NCI-H510A treated with DMSO at 0.1 percent for 48 hours (cell line): ENCODE data around the gene MRPL54.
"Not testable (repeated sequence)": the region's sequence is repeated elsewhere in the genome, so short reads cannot be mapped to it uniquely, and the experiment has no call there.

Experiments used
- DNase-seq: peaks from one replicate; lab custom pipeline; 2025; lab: John Stamatoyannopoulos, UW

Gene MRPL54

DNA sequence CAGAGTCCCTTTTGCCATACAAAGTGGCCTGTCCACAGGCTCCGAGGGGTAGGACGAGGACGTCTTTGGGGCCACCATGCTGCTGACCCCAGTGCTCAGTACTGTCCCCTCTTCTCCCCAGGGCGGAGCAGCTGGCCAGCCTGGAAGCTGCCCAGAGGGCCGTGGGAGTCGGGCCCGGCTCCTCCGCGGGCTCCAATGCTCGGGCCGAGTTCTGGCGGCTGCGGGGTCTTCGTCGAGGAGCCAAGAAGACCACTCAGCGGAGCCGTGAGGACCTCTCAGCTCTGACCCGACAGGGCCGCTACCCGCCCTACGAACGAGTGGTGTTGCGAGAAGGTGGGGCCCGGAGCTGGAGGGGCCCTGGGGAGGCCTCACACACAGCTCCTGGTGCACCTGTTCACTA is 22.1 kb upstream of the MRPL54 start:
- no peak for DNase-seq

DNA sequence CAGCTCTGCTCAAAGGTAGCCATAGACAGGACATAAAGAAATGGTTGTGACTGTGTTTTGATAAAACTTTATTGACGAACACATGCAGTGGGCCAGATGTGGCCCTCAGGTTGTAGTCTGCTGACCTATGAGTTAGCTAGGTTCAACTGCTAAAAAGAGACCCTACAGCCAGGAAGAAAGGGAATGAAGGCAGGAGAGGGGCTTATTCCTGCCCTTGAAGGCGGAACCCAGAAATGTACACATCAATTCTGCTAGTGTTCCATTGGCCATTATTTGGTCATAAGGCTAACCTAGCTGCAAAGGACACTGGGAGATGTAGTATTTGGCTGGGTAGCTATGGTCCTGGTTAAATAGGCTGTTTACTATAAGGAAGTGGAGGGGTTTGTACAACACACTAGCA is 19.0 kb upstream of the MRPL54 start:
- DNase-seq = no peak

DNA sequence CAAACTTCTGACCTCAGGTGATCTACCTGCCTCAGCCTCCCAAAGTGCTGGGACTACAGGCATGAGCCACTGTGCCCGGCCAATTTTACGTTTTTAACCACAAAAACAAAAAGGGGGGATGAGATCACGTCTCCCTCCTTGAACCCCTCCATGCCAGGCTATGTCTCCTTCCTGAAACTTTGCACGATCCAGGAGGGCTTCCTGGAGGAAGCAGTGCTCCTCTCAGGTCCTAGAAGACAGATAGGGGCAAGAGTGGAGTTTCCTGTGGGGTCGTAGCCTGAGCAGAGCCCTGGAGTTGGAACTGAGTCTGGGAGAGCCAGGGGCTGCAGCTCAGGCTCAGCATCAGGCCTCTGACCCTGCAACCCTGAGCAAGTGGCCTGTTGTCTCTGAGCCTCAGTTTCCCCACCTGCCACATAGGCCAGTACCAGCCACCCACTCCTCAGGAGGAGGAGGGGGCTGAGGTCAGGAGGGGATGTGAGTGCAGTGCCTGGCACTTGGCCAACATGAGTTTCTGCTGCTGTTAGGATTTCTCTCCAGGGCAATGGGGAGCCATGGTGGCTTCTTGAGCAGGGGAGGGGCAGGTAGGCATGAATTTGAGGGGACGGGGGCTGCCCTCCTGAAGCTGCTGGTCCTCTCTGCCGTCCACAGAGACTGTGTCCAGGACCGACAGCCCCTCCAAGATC is 17.0 kb upstream of the MRPL54 start:
- no peak for DNase-seq

DNA sequence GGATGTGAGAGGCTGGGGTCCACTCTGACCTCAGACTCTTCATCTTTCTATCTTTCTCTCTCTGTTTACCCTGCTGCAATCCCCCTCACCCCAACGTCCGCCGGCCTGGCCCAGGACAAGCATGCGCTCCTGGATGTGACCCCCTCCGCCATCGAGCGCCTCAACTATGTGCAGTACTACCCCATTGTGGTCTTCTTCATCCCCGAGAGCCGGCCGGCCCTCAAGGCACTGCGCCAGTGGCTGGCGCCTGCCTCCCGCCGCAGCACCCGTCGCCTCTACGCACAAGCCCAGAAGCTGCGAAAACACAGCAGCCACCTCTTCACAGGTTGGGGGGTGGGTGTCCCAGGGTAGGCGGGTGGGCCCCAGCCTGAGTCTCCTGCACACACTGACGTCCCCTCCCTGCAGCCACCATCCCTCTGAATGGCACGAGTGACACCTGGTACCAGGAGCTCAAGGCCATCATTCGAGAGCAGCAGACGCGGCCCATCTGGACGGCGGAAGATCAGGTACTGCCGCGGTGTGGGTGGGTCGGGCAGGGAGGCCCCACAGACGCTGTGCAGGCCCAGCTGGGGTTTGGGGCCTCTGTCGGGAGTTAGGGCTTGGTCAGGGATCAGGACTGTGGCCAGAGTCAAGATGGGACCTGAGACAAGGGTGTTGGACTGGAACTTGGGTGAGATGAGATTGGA is 16.0 kb upstream of the MRPL54 start:
- DNase-seq = no peak

- DNase-seq = peak; percentile 7
Observed at GRCh38 chr19:3748965-3749364, 13.5 kb upstream of the MRPL54 start.

DNA sequence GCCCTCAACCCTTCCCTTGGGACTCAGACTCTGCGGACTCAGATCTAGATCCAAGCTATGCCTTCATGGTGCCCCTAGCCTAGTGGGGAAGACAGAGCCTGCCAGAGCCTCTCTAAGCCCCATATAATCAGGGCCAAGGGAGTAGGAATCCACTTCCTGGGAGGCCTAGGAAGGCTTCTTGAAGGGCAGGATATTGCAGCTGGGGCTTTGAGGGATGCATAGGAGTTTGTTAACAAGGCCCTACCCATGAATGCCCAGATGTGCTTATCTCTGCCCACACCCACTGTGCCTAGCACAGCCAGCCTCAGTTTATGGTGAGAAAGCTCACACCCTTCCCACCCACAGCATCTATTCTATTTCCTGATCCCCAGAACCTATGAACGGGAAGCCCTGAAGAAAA is 12.3 kb upstream of the MRPL54 start:
- no peak for DNase-seq

GRCh38 chr19:3751236-3751635 is 11.2 kb upstream of the MRPL54 start:
- no peak for DNase-seq

DNA sequence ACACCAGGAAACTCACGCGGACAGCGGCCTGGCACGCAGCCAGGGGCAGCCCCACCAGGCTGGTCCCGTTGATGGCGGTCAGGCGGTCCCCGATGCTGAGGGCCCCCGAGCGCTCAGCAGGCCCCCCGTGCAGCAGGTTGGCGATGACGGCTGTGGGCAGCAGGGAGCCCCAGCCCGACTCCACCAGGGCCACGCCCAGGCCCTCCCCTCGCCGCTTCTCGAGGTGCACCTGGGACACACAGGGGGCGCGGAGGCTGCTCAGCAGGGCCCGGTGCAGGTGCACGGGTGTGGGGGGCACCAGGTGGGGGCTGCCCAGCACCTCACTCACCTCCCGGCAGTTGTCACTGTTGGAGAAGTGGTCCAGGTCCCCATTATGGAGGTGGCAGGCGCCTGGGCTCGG is 10.0 kb upstream of the MRPL54 start:
- no peak for DNase-seq

DNA sequence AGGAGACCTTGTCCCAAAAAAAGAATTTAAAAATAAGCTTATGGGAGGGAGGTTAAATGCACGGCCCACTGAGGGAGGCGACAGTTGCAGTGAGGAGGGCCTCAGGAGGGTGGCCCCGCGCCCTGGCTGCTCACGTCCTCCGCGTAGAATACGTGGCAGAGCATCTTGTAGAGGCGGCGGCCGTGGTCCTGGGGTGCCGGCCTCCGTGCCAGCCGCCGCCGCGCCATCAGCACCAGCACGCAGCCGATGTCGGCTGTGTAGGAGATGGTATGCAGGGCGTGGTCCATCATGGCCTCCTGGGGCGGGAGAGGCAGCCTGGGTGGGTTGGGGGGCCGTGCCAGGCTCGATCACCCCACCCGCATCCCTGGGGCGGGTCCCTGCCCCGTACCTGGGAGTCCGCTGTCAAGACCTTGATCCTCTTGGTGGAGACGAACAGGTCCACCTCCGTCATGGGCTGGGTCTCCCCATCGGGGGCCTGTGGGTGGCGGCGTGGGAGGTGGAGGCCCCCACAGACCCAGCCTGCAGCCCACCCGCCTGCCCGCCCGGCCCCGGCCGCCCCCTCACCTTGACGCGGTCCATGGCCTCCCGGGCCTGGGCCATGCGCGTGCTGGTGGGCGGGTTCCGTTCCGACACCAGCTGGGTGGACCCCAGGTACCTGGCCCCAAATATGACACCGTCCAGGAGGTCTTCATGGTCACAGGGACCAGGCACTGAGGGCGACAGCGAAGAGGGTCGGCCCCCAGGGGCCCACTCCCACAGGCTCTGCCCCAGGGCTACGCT is 8.7 kb upstream of the MRPL54 start:
- DNase-seq = no peak

- DNase-seq = not testable (repeated sequence)
Observed at GRCh38 chr19:3757705-3758104, 4.8 kb upstream of the MRPL54 start.

GRCh38 chr19:3758297-3758696 is 4.2 kb upstream of the MRPL54 start:
- DNase-seq = not testable (repeated sequence)

GRCh38 chr19:3759482-3760254 is 2.8 kb upstream of the MRPL54 start:
- DNase-seq = no peak

- DNase-seq = no peak
Observed at GRCh38 chr19:3760871-3761361, 1.6 kb upstream of the MRPL54 start.

GRCh38 chr19:3761382-3762129 is 926 bp upstream of the MRPL54 start, which contains the start of gene APBA3:
TSS of gene APBA3 (minus strand) at chr19:3761692. CDS start at chr19:3760264, 1,428 bp downstream.
- peak; percentile 89 for DNase-seq

- DNase-seq = no peak
Observed at GRCh38 chr19:3762130-3762473, 380 bp upstream of the MRPL54 start.

- no peak for DNase-seq
Observed at GRCh38 chr19:3765121-3765520, 2.6 kb downstream of the MRPL54 start.

- not testable (repeated sequence) for DNase-seq
Observed at GRCh38 chr19:3765757-3766156, 3.3 kb downstream of the MRPL54 start.

DNA sequence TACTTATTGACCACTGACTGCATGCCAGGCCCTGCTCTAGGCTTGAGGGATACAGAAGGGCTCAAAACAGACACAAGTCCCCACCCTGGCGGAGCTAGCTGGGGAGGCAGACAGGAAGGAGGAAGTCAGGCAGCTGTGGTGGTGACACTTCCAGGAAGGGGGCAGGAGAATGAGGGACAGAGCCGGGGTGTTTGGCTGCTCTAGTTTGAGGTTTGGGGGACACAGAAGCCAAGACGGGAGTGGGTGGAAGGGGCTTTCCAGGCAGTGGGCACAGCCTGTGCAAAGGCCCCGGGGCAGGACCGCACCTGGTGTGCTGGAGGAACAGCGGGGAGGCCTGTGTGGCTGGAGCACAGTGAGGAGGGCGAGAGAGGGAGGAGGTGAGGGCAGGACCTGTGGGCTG is 4.0 kb downstream of the MRPL54 start:
- no peak for DNase-seq

DNA sequence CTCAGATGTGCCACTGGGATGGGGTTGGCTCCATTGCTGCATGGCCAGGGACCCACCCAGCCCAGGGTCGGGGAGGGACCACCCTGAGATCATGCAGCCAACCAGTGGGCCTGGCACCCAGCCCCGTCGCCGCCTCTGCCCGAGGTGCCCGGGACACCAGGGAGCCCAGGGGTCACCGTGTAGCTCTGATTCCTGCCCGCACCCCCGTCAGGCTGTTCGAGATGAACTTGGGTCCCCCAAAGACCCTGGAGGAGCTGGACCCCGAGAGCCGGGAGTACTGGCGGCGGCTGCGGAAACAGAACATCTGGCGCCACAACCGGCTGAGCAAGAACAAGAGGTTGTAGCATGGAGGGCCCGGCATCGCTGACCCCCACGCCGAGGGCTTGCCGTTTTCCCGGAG is 4.6 kb downstream of the MRPL54 start:
- DNase-seq = no peak

- DNase-seq = no peak
Observed at GRCh38 chr19:3768015-3768747, 5.7 kb downstream of the MRPL54 start.

GRCh38 chr19:3768748-3769099 is 6.2 kb downstream of the MRPL54 start:
- DNase-seq = no peak
